Measurements from ENCODE around the gene SORL1-AS1.

Gene SORL1-AS1

DNA sequence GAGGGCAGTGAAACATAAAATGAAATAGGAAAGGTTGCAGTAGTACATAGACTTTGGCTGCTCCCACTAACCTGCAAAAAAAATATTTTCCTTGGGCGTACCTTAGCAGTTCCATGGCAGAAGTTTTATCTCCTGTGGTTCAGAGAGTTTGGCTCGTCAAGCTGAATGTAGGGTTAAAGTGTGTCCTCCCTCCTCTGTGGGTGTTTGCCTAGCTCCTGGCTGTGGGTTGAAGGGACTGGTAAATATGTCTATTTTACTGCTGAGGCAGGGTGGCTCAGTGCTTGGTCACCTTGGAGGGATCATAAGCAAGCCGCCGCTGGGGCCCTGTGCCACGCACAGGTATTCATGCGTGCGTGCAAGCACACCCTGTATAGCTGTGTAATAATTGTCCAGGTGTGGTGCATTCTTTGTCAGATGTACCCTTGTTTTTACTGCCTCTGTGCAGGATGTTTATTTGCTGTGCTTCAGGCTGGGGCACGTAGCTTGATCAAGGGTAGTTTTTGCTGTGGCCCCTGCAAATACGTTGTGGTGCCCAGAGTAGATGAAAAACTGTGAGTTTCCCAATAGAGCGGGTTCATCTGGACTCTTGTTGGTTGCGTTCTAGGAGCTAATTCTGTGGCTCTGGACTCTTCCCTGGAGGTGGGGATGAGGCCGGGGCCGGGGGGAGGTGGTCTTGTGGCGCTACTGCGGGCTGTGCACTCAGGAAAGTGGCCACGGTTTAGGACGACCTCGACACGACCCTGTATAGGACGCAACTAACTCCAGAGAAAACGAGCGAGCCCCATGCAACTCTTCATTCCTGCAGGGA lies 1.4 kb downstream of the SORL1-AS1 start:
- no peak for DNase-seq (ENCODE audit: low spot score)
- TF ChIP-seq, protein P1, sequence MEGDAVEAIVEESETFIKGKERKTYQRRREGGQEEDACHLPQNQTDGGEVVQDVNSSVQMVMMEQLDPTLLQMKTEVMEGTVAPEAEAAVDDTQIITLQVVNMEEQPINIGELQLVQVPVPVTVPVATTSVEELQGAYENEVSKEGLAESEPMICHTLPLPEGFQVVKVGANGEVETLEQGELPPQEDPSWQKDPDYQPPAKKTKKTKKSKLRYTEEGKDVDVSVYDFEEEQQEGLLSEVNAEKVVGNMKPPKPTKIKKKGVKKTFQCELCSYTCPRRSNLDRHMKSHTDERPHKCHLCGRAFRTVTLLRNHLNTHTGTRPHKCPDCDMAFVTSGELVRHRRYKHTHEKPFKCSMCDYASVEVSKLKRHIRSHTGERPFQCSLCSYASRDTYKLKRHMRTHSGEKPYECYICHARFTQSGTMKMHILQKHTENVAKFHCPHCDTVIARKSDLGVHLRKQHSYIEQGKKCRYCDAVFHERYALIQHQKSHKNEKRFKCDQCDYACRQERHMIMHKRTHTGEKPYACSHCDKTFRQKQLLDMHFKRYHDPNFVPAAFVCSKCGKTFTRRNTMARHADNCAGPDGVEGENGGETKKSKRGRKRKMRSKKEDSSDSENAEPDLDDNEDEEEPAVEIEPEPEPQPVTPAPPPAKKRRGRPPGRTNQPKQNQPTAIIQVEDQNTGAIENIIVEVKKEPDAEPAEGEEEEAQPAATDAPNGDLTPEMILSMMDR (IDR thresholded peaks at IDR 0.05; ENCODE audit: extremely low read depth, missing control alignments), result no peak

DNA sequence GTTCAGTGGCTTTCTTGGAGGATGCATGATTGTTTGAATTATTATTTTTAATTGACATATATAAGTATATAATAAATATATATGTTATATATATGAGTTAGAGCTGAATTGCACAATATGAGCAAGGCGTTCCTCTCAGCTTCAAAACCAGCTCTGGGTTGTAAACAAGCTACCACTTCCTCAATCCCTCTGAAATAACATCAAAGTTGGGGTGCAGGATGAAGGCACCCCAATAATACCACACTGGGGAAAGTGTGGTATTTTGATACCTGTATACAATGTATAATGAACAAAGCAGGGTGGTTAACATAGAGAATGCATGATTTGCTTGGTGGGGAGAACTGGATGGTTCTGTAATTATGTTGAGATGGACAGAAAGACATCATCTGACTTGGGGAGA lies 2.4 kb downstream of the SORL1-AS1 start:
- TF ChIP-seq, protein P1 (IDR thresholded peaks at IDR 0.05; ENCODE audit: extremely low read depth, missing control alignments), result no peak

DNA sequence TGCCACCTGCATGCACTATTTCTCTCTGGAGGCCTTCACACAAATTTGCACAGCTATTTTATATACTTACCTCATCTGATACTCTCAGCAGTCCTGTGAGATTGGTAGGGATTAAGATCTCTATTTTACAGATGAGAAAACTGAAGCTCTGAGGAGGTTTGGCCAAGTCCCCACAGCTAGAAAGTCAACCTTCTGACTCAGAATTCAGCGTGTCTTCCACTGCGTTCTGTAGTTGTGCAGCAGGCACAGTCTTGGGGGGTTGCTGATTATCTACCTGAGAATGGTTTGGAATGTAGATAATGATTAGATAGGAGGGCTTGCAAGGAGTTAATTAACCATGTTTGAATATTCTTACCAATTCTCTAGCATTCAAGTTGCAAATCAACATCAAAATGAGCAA lies 3.1 kb downstream of the SORL1-AS1 start:
- TF ChIP-seq, protein P1 (IDR thresholded peaks at IDR 0.05; ENCODE audit: extremely low read depth, missing control alignments), result no peak
- no peak for DNase-seq (ENCODE audit: low spot score)

More for the DNA sequence above, 2.4 kb downstream of the SORL1-AS1 start:
- no peak for DNase-seq (ENCODE audit: low spot score)

DNA sequence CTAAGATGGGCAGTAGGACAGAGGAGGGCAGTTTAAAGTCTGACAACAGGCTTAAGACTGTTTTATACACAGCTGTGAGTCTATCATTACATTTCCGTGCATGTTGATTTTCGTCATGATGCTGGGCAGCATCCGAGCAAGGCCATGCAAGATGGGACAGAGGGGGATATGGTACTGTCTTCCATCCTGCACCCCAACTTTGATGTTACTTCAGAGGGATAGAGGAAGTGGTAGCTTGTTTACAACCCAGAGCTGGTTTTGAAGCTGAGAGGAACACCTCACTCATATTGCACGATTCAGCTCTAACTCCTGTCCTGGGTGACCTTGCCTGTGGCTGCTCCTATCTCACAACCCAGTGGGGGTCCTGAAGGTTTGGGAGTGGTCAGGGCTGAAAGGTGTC lies 3.6 kb downstream of the SORL1-AS1 start:
- no peak for DNase-seq (ENCODE audit: low spot score)
- TF ChIP-seq, protein P1 (IDR thresholded peaks at IDR 0.05; ENCODE audit: extremely low read depth, missing control alignments), result no peak

DNA sequence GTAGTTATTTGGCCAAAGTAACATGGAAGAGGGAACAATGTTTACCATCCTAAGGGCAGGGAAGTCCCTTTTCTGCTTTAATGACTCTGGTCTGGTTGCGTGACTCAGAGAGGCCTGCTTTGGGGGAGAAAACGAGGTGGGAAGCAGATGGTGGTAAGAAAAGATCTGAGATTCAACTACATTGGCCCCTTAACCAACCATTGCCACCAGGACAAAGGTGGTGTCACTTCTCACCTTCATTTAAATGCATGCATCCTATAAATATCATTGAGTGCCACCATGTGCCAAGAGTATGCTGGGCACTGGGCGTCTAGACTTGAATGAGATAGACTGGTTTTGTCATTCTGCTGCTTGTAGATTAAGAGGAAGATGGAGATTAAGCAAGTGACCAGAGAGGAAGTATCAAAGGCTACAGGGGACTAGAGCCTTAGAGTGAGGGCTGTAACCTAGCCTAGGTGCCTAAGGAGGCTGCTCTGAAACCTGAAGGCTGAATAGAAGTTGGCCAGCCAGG lies 4.3 kb downstream of the SORL1-AS1 start:
- no peak for DNase-seq (ENCODE audit: low spot score)
- TF ChIP-seq, protein P1 (IDR thresholded peaks at IDR 0.05; ENCODE audit: extremely low read depth, missing control alignments), result no peak

DNA sequence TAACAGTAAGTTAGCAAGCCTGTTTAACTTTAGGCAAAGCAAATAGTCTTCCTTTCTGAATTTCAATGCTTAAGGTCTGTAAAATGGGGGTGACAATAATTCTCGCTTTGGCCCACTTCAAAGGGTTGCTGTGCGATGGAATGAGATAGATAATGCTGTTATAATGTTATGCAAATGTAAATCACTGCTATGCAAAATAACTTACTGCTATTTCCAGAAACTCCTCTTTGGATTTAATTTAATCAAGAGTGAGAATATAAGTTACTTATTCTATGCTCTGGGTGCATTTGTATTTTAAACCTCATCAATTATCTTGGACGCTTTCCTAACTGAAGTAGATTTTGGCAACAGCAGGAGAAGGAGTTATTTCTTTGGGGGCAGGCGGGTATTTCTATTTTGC lies 4.8 kb downstream of the SORL1-AS1 start:
- TF ChIP-seq, protein P1 (IDR thresholded peaks at IDR 0.05; ENCODE audit: extremely low read depth, missing control alignments), result no peak
- no peak for DNase-seq (ENCODE audit: low spot score)

DNA sequence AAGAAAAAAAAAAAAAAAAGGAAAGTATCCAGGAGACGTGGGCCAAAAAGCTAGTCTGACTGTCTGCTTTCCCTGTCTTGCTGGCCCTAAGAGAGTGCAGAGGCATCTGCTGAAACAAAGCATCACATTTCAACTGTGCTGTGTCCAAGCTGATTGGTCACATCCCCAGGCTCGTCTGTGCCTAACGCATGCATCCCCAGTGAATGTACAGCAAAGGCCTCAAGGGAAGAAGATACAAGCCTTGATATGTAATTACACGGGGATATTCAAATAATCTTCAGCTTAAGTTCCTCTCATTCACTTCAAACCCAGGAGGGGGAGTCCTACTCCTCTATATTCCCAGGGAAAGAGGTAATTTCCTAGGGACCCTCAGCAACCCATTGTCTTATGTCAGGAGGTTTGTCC lies 6.0 kb downstream of the SORL1-AS1 start:
- TF ChIP-seq, protein P1 (IDR thresholded peaks at IDR 0.05; ENCODE audit: extremely low read depth, missing control alignments), result no peak
- no peak for DNase-seq (ENCODE audit: low spot score)
